Posterior vena cava (tissue), 2 donors: ENCODE results near the gene FES. TPM values are rescaled to one million over a fixed set of nuclear protein-coding genes. Genes with fewer than 3 reads are reported as not detected.

Experiments used
- DNase-seq: peaks from one replicate; pipeline ENCODE4 v3.0.0-alpha.2; 2020; ENCODE audit warnings: low spot score
- intact Hi-C, 2 donors: fragments of 100-400 bp; cut with DNase I; formaldehyde crosslinking; loops; one replicate each; pipeline versions ENCODE4 v1.14.1 to v1.14.2; 2022 to 2023
- total RNA-seq, 2 donors: library from RNA; stranded (reverse); fragmentation: NEBNext Ultra II Directional; extraction: Animal tissue kit (Norgen Biotek cat#: 25700); gene quantifications; one replicate each; pipeline ENCODE4 v1.2.1, GENCODE V29; 2021
- donor health status: DM: yes; HTN: yes; CAD: no.
- donor health status: DM: yes; HTN: yes; CAD: no.

FES gene
- total RNA-seq, 2 donors from 2014 or later, result 31.7 to 41.8 TPM

DNA sequence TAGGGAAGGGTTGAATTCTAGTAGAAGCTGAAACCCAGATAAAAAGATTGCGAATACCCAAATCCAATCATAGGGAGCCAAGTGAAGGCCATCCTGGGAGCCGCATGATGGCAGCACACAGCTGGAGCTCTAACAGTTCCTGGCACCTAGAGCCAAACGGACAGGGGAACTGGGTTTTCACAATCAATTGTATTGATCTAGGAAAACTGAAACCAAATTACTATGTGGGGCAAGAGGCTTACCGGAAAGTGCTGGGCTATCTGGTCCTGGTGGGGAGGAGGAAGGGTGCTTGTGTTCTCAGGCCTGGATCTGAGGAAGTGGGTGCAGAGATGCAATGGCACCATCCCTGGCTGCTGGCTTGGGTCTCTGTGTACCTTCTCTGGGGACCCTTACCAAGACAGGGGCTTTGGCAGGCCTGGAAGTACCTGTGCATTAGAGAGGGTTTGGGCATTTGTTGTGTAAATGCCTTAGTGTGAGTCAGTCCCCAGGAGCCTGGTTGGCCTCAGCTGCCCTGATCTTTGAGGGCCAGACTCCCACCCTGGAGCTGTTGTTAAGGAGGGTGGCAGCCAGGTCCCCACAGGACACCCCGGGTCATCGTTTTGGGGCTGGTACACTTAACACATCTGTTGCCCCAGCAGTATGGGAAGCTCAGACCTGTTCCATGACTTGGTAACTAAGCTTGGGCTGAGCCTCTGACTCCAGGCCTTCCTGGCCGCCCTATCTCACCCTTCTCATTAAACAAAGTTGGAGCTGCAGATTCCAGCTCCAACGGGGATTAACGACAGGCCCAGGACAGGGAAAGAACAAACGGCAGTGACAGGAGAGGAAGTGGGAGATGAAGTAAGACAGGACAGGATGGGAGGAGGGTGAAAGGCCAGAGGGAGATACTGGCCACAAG is 24.8 kb upstream of the FES start:
- no peak for DNase-seq
- intact Hi-C loops, result no loop called here

DNA sequence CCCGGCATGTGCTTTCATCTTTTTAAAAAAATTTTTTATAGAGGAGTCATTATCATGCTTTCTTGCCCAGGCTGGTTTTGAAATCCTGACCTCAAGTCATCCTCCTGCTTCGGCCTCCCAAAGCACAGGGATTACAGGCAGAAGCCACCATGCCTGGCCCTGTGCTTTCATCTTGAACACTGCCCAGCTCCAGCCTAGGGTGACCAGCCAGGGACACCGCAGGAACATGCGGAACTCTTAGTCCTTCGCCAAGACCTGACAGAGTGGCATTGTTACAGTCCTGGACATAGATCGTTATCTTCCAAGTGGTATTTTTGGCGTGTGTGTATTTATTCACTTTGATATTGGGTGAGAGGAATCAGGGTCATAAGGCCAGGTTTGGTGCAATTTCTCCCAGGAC is 23.9 kb upstream of the FES start:
- no peak for DNase-seq
- intact Hi-C loops, result no loop called here

DNA sequence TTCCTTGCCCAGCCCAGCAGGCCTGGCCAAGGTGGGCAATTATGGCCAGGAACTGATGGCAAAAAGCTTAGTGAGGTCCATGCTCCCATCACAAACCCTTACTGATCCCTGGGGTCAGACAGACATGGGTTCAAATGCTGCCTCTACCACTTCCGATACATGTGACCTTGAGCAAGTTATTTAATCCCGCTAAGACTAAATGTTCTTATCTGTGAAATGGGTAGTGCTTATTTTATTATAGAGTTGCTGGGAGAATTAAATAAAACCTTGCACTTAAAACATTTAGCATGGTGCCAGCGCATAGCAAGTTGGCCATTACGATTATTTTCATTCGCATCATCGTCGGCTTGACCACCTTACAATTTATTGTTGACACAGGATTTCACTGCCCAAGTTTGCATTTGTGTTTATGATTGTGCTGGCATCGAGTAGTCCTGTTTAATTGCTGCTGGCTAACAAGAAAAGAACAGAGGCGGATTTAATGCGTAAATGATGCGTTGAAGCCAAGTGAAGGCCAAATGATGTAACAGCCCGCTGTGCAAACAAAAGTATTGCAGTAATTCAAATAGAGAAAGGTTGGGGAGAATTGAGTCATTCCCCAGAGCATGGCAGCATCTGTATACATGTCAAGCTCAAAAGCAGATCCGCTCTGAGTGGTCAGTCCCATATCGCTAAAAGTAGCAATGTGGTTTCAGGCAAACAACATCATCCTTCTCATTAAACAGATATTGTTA is 23.2 kb upstream of the FES start:
- intact Hi-C loops, result no loop called here
- DNase-seq, result no peak

DNA sequence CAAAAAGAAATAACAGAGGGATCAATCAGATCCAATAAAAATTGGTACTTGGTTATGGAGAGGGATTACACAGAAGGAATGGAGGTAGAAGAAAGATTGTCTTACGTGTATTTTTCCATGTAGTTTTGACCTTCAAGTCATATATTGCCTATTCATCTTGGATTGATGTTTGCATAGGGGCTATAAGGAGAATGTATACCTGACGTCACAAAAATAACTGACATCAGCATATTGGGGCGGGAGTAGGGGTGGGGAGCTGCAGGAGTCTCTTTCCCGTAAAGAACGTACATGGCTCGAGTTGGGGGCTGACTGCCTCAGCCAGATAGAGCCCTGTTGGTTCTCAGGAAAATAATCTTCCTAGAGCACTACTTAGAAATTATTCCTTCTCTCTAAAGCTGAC is 21.8 kb upstream of the FES start:
- intact Hi-C loops, result no loop called here
- no peak for DNase-seq

DNA sequence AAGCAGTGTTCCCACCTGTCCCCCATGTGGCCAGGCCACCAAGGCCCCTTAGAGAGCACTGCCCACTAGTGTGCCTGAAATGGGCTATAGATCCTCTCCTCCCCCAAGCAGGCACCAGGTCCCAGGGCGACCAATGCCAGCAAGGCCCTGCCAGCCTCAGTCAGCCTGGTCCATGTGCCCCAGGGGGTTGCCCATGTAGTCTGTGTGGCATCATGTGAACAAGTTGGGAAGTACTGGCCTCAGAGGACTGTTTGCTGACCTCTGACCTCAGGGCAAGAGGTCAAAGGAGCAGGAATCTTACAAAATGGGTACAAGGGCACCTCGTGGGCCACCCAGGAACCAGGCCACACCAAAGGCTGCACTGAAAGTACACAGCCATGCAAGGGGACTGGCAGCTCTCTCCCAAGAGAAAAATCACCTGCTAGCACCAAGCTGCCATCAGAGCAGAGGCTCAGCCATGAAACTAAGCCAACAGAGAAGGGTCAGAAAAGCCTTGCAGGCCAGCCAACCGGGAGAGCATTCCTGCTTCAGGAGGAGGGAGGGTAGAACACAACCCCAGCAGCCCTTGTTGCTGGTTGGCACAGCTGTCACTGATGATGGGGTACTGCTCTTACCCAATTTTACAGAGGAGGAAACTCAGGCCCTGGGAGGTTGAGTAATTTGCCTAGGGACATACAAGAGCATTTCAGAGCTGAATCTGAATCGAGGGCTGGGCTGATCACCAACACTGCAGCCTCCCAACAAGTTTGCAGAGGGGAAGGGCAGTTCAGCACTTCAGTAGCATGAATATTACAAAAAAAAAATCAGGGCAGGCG is 21.1 kb upstream of the FES start:
- intact Hi-C loops, result no loop called here

DNA sequence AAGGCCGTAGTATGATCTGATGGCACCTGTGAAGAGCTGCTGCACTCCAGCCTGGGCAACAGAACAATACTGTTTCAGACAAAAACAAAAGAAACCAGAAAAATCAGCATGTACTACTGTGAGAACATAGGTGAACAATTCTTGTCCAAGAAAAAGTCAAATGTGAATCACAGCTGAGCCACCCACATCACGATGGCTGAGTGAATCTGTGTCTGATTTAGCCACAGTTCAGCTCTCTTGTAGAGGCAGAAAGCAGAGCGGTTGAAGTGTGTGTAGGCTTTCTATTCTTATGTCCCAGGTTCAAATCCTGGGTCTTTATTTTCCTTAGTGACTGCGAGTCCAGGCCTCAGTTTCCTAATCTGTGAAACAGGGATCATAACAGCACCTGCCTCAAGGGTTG is 20.3 kb upstream of the FES start:
- no peak for DNase-seq
- intact Hi-C loops, result no loop called here

More for the DNA sequence above, 21.1 kb upstream of the FES start:
- no peak for DNase-seq

DNA sequence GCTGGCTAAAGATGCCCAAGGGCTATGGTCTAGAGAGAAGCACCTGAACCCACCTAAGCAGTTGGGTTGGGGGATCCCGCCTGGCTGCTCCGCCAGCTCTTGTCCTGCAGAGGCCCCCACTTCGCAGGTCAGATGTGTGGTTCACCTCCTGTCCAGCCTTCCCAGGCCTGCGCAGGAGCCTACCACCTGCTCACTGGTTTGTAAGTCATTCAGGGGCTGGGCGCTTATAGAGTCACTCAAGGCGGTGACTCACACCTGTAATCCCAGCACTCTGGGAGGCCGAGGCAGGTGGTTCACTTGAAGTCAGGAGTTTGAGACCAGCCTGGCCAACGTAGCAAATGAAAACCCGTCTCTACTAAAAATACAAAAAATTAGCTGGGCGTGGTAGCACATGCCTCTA is 19.8 kb upstream of the FES start:
- intact Hi-C loops, result no loop called here

DNA sequence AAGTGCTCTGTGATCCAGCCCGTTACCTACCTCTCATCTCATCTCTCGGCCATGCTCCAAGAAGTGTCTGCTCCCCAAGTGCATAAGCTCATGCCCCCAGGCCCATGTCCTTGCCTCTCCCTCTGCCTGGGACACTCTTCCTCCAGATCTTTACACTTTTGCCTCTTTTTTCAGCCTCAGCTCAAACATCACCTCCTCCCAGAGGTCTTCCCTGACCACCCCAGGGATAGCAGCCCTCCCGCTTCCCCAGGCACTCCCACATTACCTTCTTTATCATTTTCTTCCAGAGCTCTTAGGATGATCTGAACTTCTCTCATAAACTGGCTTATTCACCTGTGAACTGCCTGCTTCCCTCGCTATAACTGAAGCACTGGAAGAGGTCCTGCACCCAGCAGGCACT is 18.6 kb upstream of the FES start:
- intact Hi-C loops, result no loop called here
- no peak for DNase-seq

More for the DNA sequence above, 19.8 kb upstream of the FES start:
- DNase-seq, result no peak

DNA sequence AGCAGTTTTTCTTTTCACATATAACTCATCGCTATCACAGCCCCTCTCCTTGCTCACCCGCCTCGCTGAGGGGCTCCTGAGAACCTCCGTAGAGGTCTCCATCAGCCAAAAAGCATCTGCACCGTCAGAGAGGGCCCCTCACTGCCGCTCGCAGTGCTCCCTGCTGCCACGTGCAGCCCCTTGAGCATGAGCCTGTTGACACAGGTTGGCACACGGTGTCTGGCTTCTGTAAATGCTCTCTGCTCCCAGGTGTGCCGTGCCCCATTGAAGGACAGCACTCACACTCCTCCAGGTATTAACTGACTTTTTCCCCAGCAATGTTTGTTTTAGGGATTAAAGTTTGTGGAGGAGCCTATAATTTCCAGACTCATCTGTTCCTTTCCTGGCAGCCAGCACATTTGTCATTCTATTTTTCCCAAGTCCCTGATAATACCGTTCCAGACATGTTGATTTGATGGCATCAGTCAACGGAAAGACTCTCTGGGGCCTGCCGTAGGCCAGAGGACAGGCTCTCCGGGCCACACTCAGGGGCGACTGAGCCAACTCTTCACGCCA is 18.1 kb upstream of the FES start:
- intact Hi-C loops, result no loop called here
- no peak for DNase-seq

DNA sequence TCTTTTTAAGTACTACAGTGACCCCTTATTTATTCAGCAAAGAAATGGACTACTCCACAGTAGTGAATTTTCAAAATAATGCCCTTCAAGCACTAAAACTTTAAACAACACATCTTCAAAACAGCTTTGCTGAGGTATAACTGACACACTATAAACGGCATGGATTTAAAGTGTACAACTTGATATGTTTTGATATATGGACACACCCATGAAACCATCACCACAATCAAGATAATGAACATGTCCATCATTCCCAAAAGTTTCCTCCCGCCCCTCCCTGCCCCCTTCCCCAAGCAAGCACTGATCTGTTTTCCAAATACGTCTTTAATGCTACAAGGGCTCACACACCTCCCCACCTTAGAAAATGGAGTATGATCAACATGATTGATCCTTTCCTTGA is 17.5 kb upstream of the FES start:
- intact Hi-C loops, result no loop called here

DNA sequence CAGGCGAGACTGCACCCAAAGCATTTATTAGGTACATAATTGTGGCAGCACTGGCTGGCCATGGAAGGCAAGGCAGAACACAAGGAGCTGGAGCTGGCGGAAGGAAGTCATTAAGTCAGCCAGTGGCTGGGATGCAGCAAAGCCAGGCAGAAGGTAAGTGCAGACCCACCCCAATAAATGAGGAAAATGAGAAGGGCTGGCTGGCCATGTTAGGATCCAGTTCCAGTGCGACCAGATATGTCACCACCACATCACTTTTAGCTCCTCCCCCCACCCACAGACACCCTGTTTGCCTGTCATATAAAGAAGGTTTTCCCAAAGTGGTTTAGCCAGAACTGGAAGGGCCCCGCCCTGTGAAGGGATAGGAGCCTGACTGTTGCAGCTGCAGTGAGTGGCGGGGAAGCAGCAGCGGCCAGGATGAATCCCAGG is 16.0 kb upstream of the FES start, which contains the start of gene FURIN:
FURIN (plus strand) TSS at position 328 of the 429 bp plus-strand sequence. CDS start 7,153 bp downstream, outside the sequence.
- no peak for DNase-seq
- intact Hi-C loops, result no loop called here

More for the DNA sequence above, 17.5 kb upstream of the FES start:
- DNase-seq, result no peak

DNA sequence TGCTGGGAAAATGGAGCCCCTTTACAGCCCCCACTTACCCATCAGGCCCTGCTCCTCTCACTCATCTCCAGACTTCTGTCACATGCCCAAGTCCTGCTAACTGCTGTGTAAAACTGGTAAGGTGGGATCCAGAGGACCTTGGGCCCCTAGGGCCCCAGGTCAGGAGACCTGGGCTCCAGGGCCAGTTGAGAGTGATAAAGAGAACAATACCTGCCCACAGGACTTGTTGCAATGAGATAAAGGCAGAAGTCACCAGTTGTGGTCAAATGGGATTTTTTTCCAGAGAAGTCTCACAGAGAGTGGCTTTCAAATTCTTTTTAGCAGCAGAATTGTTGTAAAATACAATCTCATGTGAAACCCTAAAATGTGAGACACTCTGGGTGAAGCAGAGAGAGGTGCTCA is 15.2 kb upstream of the FES start:
- no peak for DNase-seq
- intact Hi-C loops, result no loop called here

DNA sequence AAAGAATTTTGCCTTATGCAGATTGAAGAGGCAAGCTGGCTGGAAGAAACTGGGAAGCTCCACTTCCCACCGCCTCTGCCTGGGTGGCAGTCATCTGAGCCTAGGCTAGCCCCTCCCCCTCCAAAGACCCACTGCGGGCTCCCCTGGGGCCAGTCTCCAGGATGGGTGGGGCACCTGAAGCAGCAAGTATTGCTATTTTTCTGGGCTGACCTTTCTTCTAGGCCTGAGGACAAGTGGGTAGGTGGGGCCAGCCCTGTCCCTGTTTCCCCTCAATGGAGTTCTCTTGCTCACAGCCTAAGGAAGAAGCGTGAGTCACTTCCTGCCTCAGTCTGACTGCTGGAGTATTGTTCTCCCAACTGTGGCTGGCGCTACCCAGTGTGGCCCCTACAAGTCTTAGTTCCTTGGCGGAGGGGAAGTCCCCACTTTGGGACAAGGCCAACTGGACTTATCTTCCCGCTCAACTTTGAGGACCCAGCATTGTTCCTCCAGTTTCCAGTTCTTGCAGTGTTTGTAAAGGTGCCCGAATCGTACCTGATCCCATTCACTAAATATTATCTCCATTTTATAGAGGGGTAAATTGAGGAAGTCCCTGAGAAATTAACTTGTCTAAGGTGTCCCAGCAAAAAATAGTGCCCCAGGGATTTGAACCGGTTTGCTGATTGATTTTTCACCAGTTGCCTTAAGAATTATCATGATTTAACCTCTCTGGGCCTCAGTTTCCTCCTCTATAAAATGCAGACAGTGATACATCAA is 14.5 kb upstream of the FES start:
- intact Hi-C loops, result no loop called here
- peak; percentile 92 for DNase-seq

DNA sequence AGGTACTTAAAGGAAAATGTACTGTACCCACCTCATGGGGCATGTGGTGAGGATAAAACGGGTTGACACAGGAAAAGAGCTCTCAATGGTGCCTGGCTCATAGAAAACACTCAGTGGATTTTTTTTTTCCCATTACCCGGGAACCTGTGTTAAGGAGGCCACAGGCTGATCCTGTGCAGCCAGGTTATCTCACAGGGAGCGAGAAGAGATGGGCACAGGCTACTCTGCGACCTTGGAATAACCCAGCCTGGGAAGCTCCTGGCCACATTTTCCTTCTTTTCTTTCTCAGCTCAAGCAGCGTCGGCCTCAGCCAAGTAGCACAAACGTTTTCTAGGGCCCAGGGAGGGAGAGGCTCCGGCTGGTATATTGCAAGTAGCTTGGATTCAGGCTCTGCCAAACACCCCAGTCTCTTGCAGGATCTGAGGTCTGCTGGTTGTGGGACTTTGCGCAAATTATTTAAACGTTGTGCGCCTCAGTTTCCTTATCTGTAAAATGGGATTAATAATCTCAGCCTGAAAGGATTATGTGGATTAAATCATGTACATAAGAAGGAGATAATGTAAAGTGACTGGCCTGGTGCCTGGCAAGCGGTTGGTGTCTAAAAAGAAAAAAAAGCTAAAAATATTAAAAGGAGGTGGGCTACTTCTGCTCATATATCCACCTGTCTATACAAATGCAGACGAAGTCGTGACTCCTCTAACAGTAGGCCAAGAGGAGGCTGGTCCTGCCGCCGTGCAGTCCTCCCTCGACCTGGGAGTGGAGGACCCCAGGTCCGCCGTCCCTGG is 13.8 kb upstream of the FES start:
- intact Hi-C loops, result no loop called here
- no peak for DNase-seq

DNA sequence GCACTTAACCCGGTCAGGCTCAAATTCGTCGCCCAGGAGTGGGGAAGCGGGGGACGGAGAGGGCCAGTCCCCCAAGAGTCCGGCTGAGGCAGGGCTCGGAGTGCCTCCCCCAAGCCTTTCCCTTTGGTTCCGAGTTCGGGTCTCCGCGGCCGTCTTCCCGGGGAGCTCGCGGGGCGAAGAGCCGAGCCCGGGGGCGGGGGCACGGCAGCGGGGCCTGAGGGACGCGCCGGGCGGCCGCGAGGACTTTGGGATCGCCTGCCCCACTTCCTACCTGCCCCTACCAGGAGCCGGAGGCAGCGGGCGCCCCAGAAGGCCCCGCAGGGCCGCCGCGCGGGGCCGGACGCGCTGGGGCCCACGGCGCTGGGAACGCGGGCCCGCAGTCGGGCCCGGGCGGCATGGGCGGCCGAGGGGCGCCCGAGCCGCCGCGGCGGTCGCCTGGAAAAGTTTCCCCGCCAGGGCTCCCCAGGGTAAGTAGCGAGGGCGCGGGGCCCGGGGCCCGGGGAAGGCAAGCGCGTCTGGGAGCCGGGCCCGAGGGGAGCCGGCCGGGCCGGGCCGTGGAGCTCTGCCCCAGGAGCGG is 13.1 kb upstream of the FES start:
- intact Hi-C loops, result no loop called here
- DNase-seq, result peak; percentile 83

DNA sequence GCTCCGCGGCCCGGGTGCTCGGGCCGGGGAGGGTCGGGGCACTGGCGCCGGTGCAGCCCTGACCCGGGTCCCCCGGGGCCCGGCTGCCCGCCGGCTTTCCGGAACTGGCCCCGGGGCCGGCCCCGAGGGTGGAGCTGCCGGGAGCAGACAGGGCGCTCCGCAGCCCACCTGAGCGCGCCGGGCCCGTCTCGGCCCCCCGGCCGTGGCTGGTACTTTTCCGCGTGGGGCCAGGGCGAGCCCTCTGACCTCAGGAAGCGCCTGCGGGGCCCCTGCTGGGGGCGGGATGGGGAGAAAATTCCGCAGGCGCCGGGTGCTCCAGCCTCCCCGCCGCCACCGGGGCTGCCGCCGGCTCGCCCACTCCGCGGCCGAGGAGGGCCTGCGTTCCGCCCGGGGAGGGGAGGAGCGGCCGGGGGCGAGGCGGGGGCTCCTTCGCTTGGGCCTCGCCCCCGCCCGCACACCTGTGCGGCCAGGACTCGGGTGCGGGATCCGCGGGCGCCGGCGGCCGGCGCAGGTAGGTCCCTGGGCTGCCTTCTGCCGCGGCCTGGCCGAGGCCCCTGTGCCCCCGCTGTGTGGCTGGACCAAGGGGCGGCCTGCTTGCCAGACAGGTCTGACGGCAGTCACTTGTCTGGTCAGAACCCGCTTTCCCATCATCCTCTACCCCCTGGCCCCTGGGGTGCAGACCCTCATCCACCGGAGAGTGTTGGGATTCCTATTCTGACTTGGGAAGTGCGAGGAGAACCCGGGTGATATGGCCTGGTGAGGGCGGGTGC is 12.4 kb upstream of the FES start:
- no peak for DNase-seq
- intact Hi-C loops, result no loop called here
